HepG2 (cell line): ENCODE results near the gene POTEF. TPM values are rescaled to one million over a fixed set of nuclear protein-coding genes. Genes with fewer than 3 reads are reported as not detected.

Source experiments
- ATAC-seq: fragments of 200-7000 bp; cut with Tn5 transposase; 3 replicates; pipeline ENCODE4 v1.9.1; 2020; ENCODE audit warnings: mild to moderate bottlenecking, moderate library complexity
- BruUV-seq: library from RNA; stranded (reverse); fragments of 400-500 nt; replicated peaks from 2 replicates; lab custom pipeline; 2021; lab: Mats Ljungman, UMichigan
- CTCF ChIA-PET: fragments of 300-600 bp; formaldehyde crosslinking; extraction: SDS; loops from one replicate; lab custom pipeline; 2021; ENCODE audit warnings: low total read pairs, inconsistent platforms, low intra/inter-chr PET ratio; lab: Yijun Ruan, JAX
- POLR2A ChIA-PET: fragments of 350-600 bp; sonication (Branson Sonifier 250); formaldehyde crosslinking; loops from one replicate; lab custom pipeline; 2020; ENCODE audit warnings: antibody characterized with exemption, inconsistent platforms; lab: Yijun Ruan, JAX
- DNase-seq: peaks from one replicate; pipeline ENCODE4 v3.0.0-alpha.2; 2015; ENCODE audit warnings: low spot score
- FAIRE-seq: peaks from 3 replicates; lab custom pipeline; 2011; peaks lifted over from hg19 to GRCh38; lab: Jason Lieb, UNC
- H2AFZ ChIP-seq: one replicate; pipeline ENCODE4 v1.6.1; 2011; ENCODE audit warnings: low read length, inconsistent platforms
- H3K27ac ChIP-seq: fragments of 300-600 bp; 3 replicates; pipeline ENCODE4 v1.8.0; 2011; ENCODE audit warnings: mixed run types, mild to moderate bottlenecking, mixed read lengths, low read length, inconsistent platforms; ENCODE audit not compliant: insufficient read depth; ENCODE audit errors: extremely low read length
- H3K27me3 ChIP-seq, 2 experiments: fragments of 200-600 bp in 1 of 2; 2 replicates in 1 of 2; 3 replicates in 1 of 2; pipeline versions ENCODE4 v1.6.0 to v1.8.0; 2011; ENCODE audit warnings: low read length in 2 of 2, mild to moderate bottlenecking in 2 of 2, moderate library complexity in 2 of 2, inconsistent platforms in 1 of 2; ENCODE audit not compliant: insufficient read depth in 2 of 2, control insufficient read depth in 1 of 2
- H3K36me3 ChIP-seq, 2 experiments: fragments of 200-600 bp in 1 of 2; replicated peaks in 1 of 2; 2 replicates in 1 of 2; 3 replicates in 1 of 2; pipeline versions ENCODE4 v1.5.1 to v1.8.0; 2011; ENCODE audit warnings: low read length in 2 of 2, inconsistent platforms in 1 of 2; ENCODE audit not compliant: insufficient read depth in 2 of 2, control insufficient read depth in 1 of 2
- H3K4me1 ChIP-seq: 2 replicates; pipeline ENCODE4 v1.5.1; 2012; ENCODE audit warnings: low read length, inconsistent platforms; ENCODE audit not compliant: insufficient read depth
- H3K4me2 ChIP-seq: 2 replicates; pipeline ENCODE4 v1.6.0; 2011; ENCODE audit warnings: low read depth, low read length, inconsistent platforms
- H3K4me3 ChIP-seq, 3 experiments: fragments of 200-600 bp in 1 of 3; sonication (generic), shearing (Covaris generic) in 1 of 3; replicated peaks in 1 of 3; 2 replicates each; pipeline ENCODE4 v1.5.1; 2011 to 2016; ENCODE audit warnings: low read length in 3 of 3, inconsistent platforms in 2 of 3, low read depth in 2 of 3, mild to moderate bottlenecking in 2 of 3, control low read depth in 1 of 3, mixed read lengths in 1 of 3; ENCODE audit not compliant: insufficient read depth in 1 of 3
- H3K79me2 ChIP-seq: one replicate; pipeline ENCODE4 v1.6.1; 2011; ENCODE audit warnings: low read length, inconsistent platforms; ENCODE audit not compliant: insufficient read depth
- H3K9ac ChIP-seq: 2 replicates; pipeline ENCODE4 v1.6.0; 2011; ENCODE audit warnings: mild to moderate bottlenecking, low read depth, low read length, inconsistent platforms; ENCODE audit not compliant: insufficient read depth
- H3K9me3 ChIP-seq: 2 replicates; pipeline ENCODE4 v1.5.1; 2012; ENCODE audit warnings: mild to moderate bottlenecking, low read length
- H4K20me1 ChIP-seq: 2 replicates; pipeline ENCODE4 v1.6.0; 2011; ENCODE audit warnings: inconsistent platforms, mild to moderate bottlenecking, low read length, moderate library complexity; ENCODE audit not compliant: insufficient read depth
- AGO2 ChIP-seq: fragments of 200-400 bp; formaldehyde crosslinking; optimal IDR thresholded peaks from 2 replicates; pipeline ENCODE3; 2017; ENCODE audit warnings: mild to moderate bottlenecking, low read depth, low read length, moderate library complexity
- ZFP1 ChIP-seq: IDR thresholded peaks from 2 replicates; pipeline ENCODE4 v1.6.1; 2016
- ZNF687 ChIP-seq: sonication (generic); formaldehyde crosslinking; IDR thresholded peaks from 2 replicates; pipeline ENCODE4 v1.5.1; 2020; ENCODE audit warnings: mild to moderate bottlenecking, missing genetic modification reagents, moderate library complexity
- ZSCAN12 ChIP-seq: sonication (generic); formaldehyde crosslinking; IDR thresholded peaks from 2 replicates; pipeline ENCODE4 v1.9.0; 2021; ENCODE audit warnings: mild to moderate bottlenecking, missing genetic modification reagents
- WGBS: methylation state at CpG from one replicate; pipeline ENCODE4 v1.1.6; 2017; ENCODE audit warnings: low lambda C conversion rate; 5-methylcytosine and 5-hydroxymethylcytosine counted together
- in situ Hi-C: cut with HindIII; loops from 2 replicates; pipeline ENCODE4 v1.10.0; 2017; ENCODE audit warnings: low pct_unique_long_range_greater_than_20kb; ENCODE audit not compliant: extremely low pct_ligation_motif_present
- intact Hi-C: fragments of 100-400 bp; cut with micrococcal nuclease; formaldehyde crosslinking; loops from one replicate; pipeline ENCODE4 v1.10.0; 2022; ENCODE audit not compliant: unreplicated experiment
- polyA plus RNA-seq, 8 experiments: library from polyadenylated mRNA; depleted of rRNA in 3 of 8; stranded (reverse) in 7 of 8; unstranded in 1 of 8; fragments of >200 nt; fragmentation: Illumina TruSeq in 4 of 8; extraction: Trizol in 4 of 8; gene quantifications; 2 replicates each; pipeline versions ENCODE4 v1.2.1 to v1.2.3, GENCODE V29; 2011 to 2016; ENCODE audit warnings: low read depth in 4 of 8, missing spikeins in 1 of 8, mixed read lengths in 1 of 8; ENCODE audit not compliant: insufficient read depth in 1 of 8
- total RNA-seq, 5 experiments: library from RNA; depleted of rRNA; stranded (reverse); fragments of >200 nt; fragmentation: Illumina TruSeq; extraction: Trizol; gene quantifications; 2 replicates each; pipeline ENCODE4 v1.2.3, GENCODE V29; 2016; ENCODE audit warnings: low read depth in 1 of 5

The POTEF gene
- total and polyA plus RNA-seq, 2 of the 13 experiments (the other 11 are each of a cell fraction or from before 2014, with no cell fraction given), result 1.2 to 6.0 TPM

GRCh38 chr2:130155956-130156623 is 27.1 kb upstream of the POTEF start (continued):
- TF ChIP-seq ZNF687 (CRISPR knock-in tag) (peak; percentile 24; the same call in 1 of the 2 replicates), AGO2 (peak; percentile 65)

GRCh38 chr2:130154773-130155765 is 26.0 kb upstream of the POTEF start:
- no peaks in the 10 kb centered on the region for H3K79me2 ChIP-seq
- H3K9ac ChIP-seq, result no peak overlapping the region
- no peak for ATAC-seq
- intact Hi-C loops, result loop anchor here (5.0 kb wide), 1 partner anchor 218 kb away; no protein-coding TSS in a partner anchor
- H3K27me3 ChIP-seq, result no peaks in the 10 kb centered on the region
- H3K4me2 ChIP-seq, result no peak overlapping the region
- WGBS, result 97% methylated on average over 18 of the region's 29 CpGs
- no peak for DNase-seq
- no peak for FAIRE-seq
- TF ChIP-seq ZNF687 (CRISPR knock-in tag), result 0 out of 2 replicates have a peak, but pooled peaks have one; percentile 17
- TF ChIP-seq ZFP1 (CRISPR knock-in tag), result no peak
- peak; percentile 28 for TF ChIP-seq AGO2
- no peak for TF ChIP-seq ZSCAN12 (CRISPR knock-in tag)
- TF ChIP-seq, all 625 proteins: peak for 2
- Histone ChIP-seq H3K4me3 (no peak overlapping the region), H3K9me3 (no peaks in the 10 kb centered on the region), H4K20me1 (no peaks in the 10 kb centered on the region), H3K36me3 (peaks cover 13 to 47% of the 10 kb centered on the region in 2 experiments; a peak in 4 of 5 replicates), H2AFZ (no peak overlapping the region), H3K4me1 (no peaks in the 10 kb centered on the region), H3K27ac (no peak overlapping the region)
- POLR2A ChIA-PET, result interaction anchor here (1.1 kb wide), 2 partner anchors 26 to 187 kb away, joined by 3 to 5 read pairs; partner anchors contain the start of genes IMP4 and SMPD4
- BruUV-seq, result no TSS peak
- in situ Hi-C loops, result loop anchor here (10.0 kb wide), 1 partner anchor 180 kb away; no protein-coding TSS in a partner anchor
- CTCF ChIA-PET, result interaction anchor here (2.5 kb wide), 1 partner anchor 177 kb away, joined by 14 read pairs; no protein-coding TSS in a partner anchor
